Osteoblast (primary cell): Measurements from ENCODE around the gene RPL19. TPM values are rescaled to one million over a fixed set of nuclear protein-coding genes. Genes with fewer than 3 reads are reported as not detected.
A peak's percentile ranks its signal among the peaks of the same experiment; 100 is the strongest.

ENCODE experiments used
- DNase-seq: peaks from one replicate; pipeline ENCODE4 v3.0.0; 2011; ENCODE audit warnings: low spot score, mixed read lengths; ENCODE audit not compliant: insufficient read length; ENCODE audit errors: missing footprints
- H2AFZ ChIP-seq: 2 replicates; pipeline ENCODE4 v1.6.0; 2011; ENCODE audit warnings: mild to moderate bottlenecking, low read length
- H3K27ac ChIP-seq: 2 replicates; pipeline ENCODE4 v1.5.1; 2011; ENCODE audit warnings: mild to moderate bottlenecking, low read depth, low read length, moderate library complexity
- H3K27me3 ChIP-seq: 2 replicates; pipeline ENCODE4 v1.6.0; 2012; ENCODE audit warnings: mild to moderate bottlenecking, control low read depth, inconsistent platforms, low read length, moderate library complexity; ENCODE audit not compliant: insufficient read depth
- H3K36me3 ChIP-seq: 2 replicates; pipeline ENCODE4 v1.5.1; 2011; ENCODE audit warnings: mild to moderate bottlenecking, low read length, control low read depth, moderate library complexity; ENCODE audit not compliant: insufficient read depth
- H3K4me1 ChIP-seq: 2 replicates; pipeline ENCODE4 v1.5.1; 2011; ENCODE audit warnings: mild to moderate bottlenecking, low read length, control low read depth, moderate library complexity; ENCODE audit not compliant: insufficient read depth
- H3K4me2 ChIP-seq: 2 replicates; pipeline ENCODE4 v1.6.0; 2011; ENCODE audit warnings: mild to moderate bottlenecking, low read length; ENCODE audit not compliant: insufficient read depth
- H3K4me3 ChIP-seq: fragments of 200-600 bp; sonication (generic); 3 replicates; pipeline ENCODE4 v1.5.1; 2012; ENCODE audit warnings: mild to moderate bottlenecking, low read length, inconsistent platforms; ENCODE audit not compliant: insufficient read depth
- H3K79me2 ChIP-seq: 2 replicates; pipeline ENCODE4 v1.6.0; 2012; ENCODE audit warnings: mild to moderate bottlenecking, low read length, control low read depth, inconsistent platforms; ENCODE audit not compliant: insufficient read depth
- H3K9me3 ChIP-seq: 2 replicates; pipeline ENCODE4 v1.5.1; 2011; ENCODE audit warnings: low read depth, low read length, control low read depth
- H4K20me1 ChIP-seq: 2 replicates; pipeline ENCODE4 v1.6.0; 2012; ENCODE audit warnings: mild to moderate bottlenecking, low read length, control low read depth; ENCODE audit not compliant: insufficient read depth
- total RNA-seq: library from RNA; depleted of rRNA; stranded (reverse); fragments of >200 nt; gene quantifications from 2 replicates; pipeline ENCODE4 v1.2.3, GENCODE V29; 2012
- TF ChIP-seq, protein P1 (sequence below): IDR thresholded peaks from 2 replicates; pipeline ENCODE4 v1.5.1; 2011; ENCODE audit warnings: mild to moderate bottlenecking, low read depth, low read length, moderate library complexity; ENCODE audit errors: extremely low read depth

Gene RPL19
- total RNA-seq, 1 donor, result 1,279 TPM

DNA sequence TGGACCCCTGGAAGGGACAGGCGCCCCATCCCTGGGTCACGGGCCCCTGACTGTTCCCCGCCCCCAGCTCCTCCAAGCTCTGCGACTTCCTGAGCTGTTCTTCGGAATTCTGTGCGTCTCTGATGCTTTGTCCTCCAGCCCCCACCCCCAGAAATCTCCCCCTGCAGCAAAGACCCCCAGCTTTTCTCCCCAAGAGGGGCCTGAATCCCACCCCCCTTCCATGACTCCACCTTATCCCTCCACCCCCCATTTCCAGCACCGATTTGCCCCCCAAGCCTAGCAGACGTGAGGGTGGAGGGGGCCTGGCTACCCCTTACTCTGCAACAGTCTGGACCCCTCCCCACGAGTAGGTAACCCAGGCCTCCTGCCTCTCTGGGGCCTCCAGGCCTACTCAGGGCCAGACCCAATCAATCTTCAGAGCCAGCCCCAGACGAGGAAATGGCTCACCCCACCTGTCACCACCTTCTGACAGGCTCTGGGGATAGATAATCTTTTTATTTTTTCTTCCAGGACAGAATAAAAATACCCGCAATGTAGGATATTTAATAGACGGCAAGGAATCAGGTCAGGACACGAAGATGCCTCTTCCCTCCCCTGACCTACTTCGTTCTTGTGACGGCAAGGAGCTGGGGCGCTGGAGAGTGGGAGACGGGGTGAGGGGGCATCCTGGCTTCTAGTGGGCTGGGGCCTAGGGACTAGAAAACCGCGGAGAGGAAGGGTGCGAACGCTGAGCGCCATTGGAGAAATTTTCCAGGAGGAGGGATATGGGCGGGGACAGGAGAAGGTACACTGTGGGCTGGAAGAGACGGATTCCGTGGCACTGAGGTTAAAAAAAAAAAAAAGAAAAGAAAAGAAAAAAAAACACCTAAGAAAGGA lies 47.9 kb upstream of the RPL19 start:
- no peaks in the 10 kb centered on the region for H3K79me2 ChIP-seq
- no peaks in the 10 kb centered on the region for H3K9me3 ChIP-seq
- no peaks in the 10 kb centered on the region for H3K36me3 ChIP-seq
- peak overlapping the region; percentile 62 for H2AFZ ChIP-seq
- peaks cover 41% of the 10 kb centered on the region for H3K27me3 ChIP-seq
- no peak overlapping the region for H3K27ac ChIP-seq
- DNase-seq, result peak; percentile 43
- H3K4me3 ChIP-seq, result peak overlapping the region; percentile 76
- no peaks in the 10 kb centered on the region for H4K20me1 ChIP-seq
- TF ChIP-seq, protein P1, sequence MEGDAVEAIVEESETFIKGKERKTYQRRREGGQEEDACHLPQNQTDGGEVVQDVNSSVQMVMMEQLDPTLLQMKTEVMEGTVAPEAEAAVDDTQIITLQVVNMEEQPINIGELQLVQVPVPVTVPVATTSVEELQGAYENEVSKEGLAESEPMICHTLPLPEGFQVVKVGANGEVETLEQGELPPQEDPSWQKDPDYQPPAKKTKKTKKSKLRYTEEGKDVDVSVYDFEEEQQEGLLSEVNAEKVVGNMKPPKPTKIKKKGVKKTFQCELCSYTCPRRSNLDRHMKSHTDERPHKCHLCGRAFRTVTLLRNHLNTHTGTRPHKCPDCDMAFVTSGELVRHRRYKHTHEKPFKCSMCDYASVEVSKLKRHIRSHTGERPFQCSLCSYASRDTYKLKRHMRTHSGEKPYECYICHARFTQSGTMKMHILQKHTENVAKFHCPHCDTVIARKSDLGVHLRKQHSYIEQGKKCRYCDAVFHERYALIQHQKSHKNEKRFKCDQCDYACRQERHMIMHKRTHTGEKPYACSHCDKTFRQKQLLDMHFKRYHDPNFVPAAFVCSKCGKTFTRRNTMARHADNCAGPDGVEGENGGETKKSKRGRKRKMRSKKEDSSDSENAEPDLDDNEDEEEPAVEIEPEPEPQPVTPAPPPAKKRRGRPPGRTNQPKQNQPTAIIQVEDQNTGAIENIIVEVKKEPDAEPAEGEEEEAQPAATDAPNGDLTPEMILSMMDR, result no peak
- H3K4me2 ChIP-seq, result peak overlapping the region; percentile 89
- H3K4me1 ChIP-seq, result peaks cover 13% of the 10 kb centered on the region

DNA sequence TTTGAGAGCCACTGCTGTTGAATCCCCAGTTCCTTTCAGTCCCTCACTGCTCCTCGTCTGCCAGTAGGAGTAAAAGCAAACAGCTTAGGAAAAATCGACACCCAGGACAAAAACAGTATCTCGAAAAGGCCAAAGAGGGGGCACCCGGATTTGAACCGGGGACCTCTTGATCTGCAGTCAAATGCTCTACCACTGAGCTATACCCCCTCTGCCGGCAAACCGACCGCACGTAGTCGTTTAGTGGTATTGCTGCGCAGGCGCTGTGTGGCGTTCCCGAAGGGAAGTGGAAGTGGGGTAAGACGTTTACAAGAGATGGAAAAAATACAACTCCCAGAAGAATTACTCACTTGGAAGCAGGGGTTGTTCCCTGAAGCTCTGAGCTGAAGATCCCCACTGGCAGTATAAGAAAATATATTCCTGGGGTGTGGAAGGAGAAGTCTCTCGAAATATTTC lies 46.5 kb upstream of the RPL19 start:
- Histone ChIP-seq H4K20me1 (no peaks in the 10 kb centered on the region), H2AFZ (peak overlapping the region; percentile 79), H3K79me2 (no peaks in the 10 kb centered on the region), H3K4me3 (peak overlapping the region; percentile 76), H3K4me1 (peaks cover 13% of the 10 kb centered on the region), H3K9me3 (no peaks in the 10 kb centered on the region), H3K36me3 (no peaks in the 10 kb centered on the region), H3K27ac (peak overlapping the region; percentile 46), H3K27me3 (peaks cover 41% of the 10 kb centered on the region), H3K4me2 (peak overlapping the region; percentile 89)
- TF ChIP-seq, protein P1, result no peak
- peak; percentile 97 for DNase-seq

DNA sequence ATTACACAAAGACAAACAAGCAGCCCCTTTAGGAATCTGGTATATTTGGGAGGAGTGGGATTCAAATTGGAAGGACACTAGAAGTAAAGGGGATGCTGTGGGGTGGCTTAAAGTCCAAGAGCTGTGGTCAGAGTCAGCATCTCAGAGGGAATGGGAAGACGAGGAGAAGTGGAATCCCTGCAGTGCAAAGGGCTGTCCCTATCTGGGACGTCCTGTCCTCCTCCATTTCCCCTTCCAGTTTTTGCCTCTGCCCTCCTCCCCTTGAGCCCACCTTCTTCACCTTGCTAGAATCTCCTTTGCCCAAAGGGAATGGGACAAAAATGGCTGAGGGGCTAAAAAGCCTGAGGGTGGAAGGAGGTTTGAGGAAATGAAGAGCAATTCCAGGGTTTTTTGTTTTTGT lies 44.4 kb upstream of the RPL19 start:
- Histone ChIP-seq H3K4me3 (no peak overlapping the region), H4K20me1 (no peaks in the 10 kb centered on the region), H3K36me3 (no peaks in the 10 kb centered on the region), H3K27ac (no peak overlapping the region), H3K79me2 (no peaks in the 10 kb centered on the region), H3K9me3 (no peaks in the 10 kb centered on the region), H2AFZ (no peak overlapping the region), H3K27me3 (peaks cover 23% of the 10 kb centered on the region), H3K4me1 (peaks cover 13% of the 10 kb centered on the region), H3K4me2 (no peak overlapping the region)
- DNase-seq, result no peak
- TF ChIP-seq, protein P1, result no peak

DNA sequence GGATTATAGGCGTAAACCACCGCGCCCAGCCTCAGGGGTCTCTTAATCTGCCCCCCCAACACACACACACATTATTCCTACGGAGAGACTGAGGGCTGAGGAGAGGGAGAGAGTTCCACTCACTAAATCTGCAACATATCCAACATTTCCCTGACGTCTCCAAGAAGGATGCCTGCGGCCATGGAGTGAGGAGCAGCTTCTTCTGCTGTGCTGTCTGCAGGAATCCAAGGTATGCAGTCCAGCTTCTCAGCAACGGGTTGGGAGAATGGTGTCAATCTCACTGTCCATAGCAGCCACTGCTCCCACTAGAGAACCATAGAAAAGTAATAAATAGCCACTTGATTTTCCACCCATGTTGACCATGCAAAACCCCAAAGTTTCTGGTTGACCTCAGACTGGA lies 43.6 kb upstream of the RPL19 start:
- Histone ChIP-seq H2AFZ (no peak overlapping the region), H3K79me2 (no peaks in the 10 kb centered on the region), H3K27me3 (peaks cover 16% of the 10 kb centered on the region), H3K4me1 (peaks cover 13% of the 10 kb centered on the region), H3K27ac (no peak overlapping the region), H3K4me2 (no peak overlapping the region), H3K36me3 (no peaks in the 10 kb centered on the region), H3K9me3 (no peaks in the 10 kb centered on the region), H3K4me3 (no peak overlapping the region), H4K20me1 (no peaks in the 10 kb centered on the region)
- peak; percentile 11 for DNase-seq
- TF ChIP-seq, protein P1, result no peak
